Astrocyte of the spinal cord (primary cell): ENCODE data around the gene TMEM158.

Experiments
- DNase-seq: peaks from one replicate; pipeline ENCODE4 v3.0.0; 2011; ENCODE audit warnings: low read depth, low spot score
- H3K4me3 ChIP-seq: 2 replicates; pipeline ENCODE4 v1.5.1; 2011; ENCODE audit warnings: low read depth, mild to moderate bottlenecking, low read length, moderate library complexity
- CTCF ChIP-seq: IDR thresholded peaks from 2 replicates; pipeline ENCODE4 v1.5.1; 2012; ENCODE audit warnings: low read depth, mild to moderate bottlenecking, low read length, inconsistent platforms
- in situ Hi-C: cut with HindIII; loops from 2 replicates; pipeline ENCODE4 v1.10.0; 2017; ENCODE audit warnings: low sequenced_read_pairs

The TMEM158 gene

GRCh38 chr3:45186871-45187270, 39.2 kb downstream of the TMEM158 start:
- no peak overlapping the region for H3K4me3 ChIP-seq
- in situ Hi-C loops, result no loop called here
- TF ChIP-seq CTCF, result no peak
- no peak for DNase-seq

GRCh38 chr3:45185461-45185860, 40.6 kb downstream of the TMEM158 start:
- in situ Hi-C loops, result no loop called here
- H3K4me3 ChIP-seq, result no peak overlapping the region
- DNase-seq, result no peak
- no peak for TF ChIP-seq CTCF

- no peak for DNase-seq
- TF ChIP-seq CTCF, result no peak
- no peak overlapping the region for H3K4me3 ChIP-seq
- in situ Hi-C loops, result no loop called here
These were observed 41.0 kb downstream of the TMEM158 start for GRCh38 chr3:45185052-45185451.

GRCh38 chr3:45183872-45184262, 42.2 kb downstream of the TMEM158 start:
- no peak overlapping the region for H3K4me3 ChIP-seq
- in situ Hi-C loops, result no loop called here
- no peak for DNase-seq
- no peak for TF ChIP-seq CTCF

GRCh38 chr3:45182915-45183871, 42.9 kb downstream of the TMEM158 start:
- no peak for TF ChIP-seq CTCF
- no peak overlapping the region for H3K4me3 ChIP-seq
- in situ Hi-C loops, result no loop called here
- DNase-seq, result peak; percentile 80

- no peak overlapping the region for H3K4me3 ChIP-seq
- no peak for DNase-seq
- TF ChIP-seq CTCF, result no peak
- in situ Hi-C loops, result no loop called here
These were observed 44.6 kb downstream of the TMEM158 start for GRCh38 chr3:45181496-45181895.
